OCI-LY1 (cell line): Measurements from ENCODE around the gene HGD.

Experiments
- H2AFZ ChIP-seq: fragments of 200-600 bp; sonication (generic), shearing (Covaris generic); 2 replicates; pipeline ENCODE4 v1.6.0; 2014; ENCODE audit warnings: antibody characterized with exemption, mild to moderate bottlenecking, low read length
- H3F3A ChIP-seq: fragments of 200-600 bp; sonication (generic), shearing (Covaris generic); 2 replicates; pipeline ENCODE4 v1.6.0; 2014; ENCODE audit warnings: mild to moderate bottlenecking, antibody characterized with exemption, low read length, moderate library complexity; ENCODE audit not compliant: insufficient read depth
- H3K27ac ChIP-seq: fragments of 200-600 bp; sonication (generic); 2 replicates; pipeline ENCODE4 v1.5.1; 2014; ENCODE audit warnings: low read length, mixed run types, mild to moderate bottlenecking, low read depth; ENCODE audit not compliant: poor library complexity, severe bottlenecking
- H3K27me3 ChIP-seq: fragments of 200-600 bp; sonication (generic); 2 replicates; pipeline ENCODE4 v1.6.0; 2014; ENCODE audit warnings: antibody characterized with exemption, mild to moderate bottlenecking, low read length, moderate library complexity; ENCODE audit not compliant: insufficient read depth
- H3K36me3 ChIP-seq: fragments of 200-600 bp; sonication (generic); 2 replicates; pipeline ENCODE4 v1.6.1; 2014; ENCODE audit warnings: mild to moderate bottlenecking, antibody characterized with exemption, low read length, moderate library complexity, mixed read lengths; ENCODE audit not compliant: insufficient read depth
- H3K4me1 ChIP-seq: fragments of 200-600 bp; sonication (generic); 2 replicates; pipeline ENCODE4 v1.5.1; 2014; ENCODE audit warnings: mild to moderate bottlenecking, low read length, moderate library complexity; ENCODE audit not compliant: insufficient read depth, severe bottlenecking
- H3K4me2 ChIP-seq: fragments of 200-600 bp; sonication (generic), shearing (Covaris generic); 2 replicates; pipeline ENCODE4 v1.6.1; 2014; ENCODE audit warnings: low read length
- H3K4me3 ChIP-seq: fragments of 200-600 bp; sonication (generic); 2 replicates; pipeline ENCODE4 v1.5.1; 2014; ENCODE audit warnings: low read length, low read depth, mild to moderate bottlenecking, mixed read lengths; ENCODE audit not compliant: poor library complexity, severe bottlenecking
- H3K79me2 ChIP-seq: fragments of 200-600 bp; shearing (Covaris generic); 2 replicates; pipeline ENCODE4 v1.6.1; 2016; ENCODE audit warnings: mixed run types, low read length, mixed read lengths; ENCODE audit not compliant: insufficient read depth
- H3K9ac ChIP-seq: fragments of 200-600 bp; sonication (generic), shearing (Covaris generic); 2 replicates; pipeline ENCODE4 v1.6.1; 2014; ENCODE audit warnings: mild to moderate bottlenecking, low read length, mixed read lengths
- H3K9me2 ChIP-seq: fragments of 200-600 bp; sonication (generic), shearing (Covaris generic); 2 replicates; pipeline ENCODE4 v1.6.1; 2014; ENCODE audit warnings: low read depth, mild to moderate bottlenecking, low read length, mixed read lengths
- H3K9me3 ChIP-seq: fragments of 200-600 bp; shearing (Covaris generic); 2 replicates; pipeline ENCODE4 v1.6.1; 2014; ENCODE audit warnings: low read length, mixed read lengths
- H4K20me1 ChIP-seq: fragments of 200-600 bp; sonication (generic), shearing (Covaris generic); 2 replicates; pipeline ENCODE4 v1.6.0; 2016; ENCODE audit warnings: mild to moderate bottlenecking, low read length; ENCODE audit not compliant: insufficient read depth
- EZH2 ChIP-seq: fragments of 200-600 bp; sonication (generic), shearing (Covaris generic); IDR thresholded peaks from 2 replicates; pipeline ENCODE4 v1.8.0; 2017; ENCODE audit warnings: borderline replicate concordance, mixed run types, mild to moderate bottlenecking, antibody characterized with exemption, low read length, moderate library complexity, mixed read lengths
- TF ChIP-seq, protein P1 (sequence below): fragments of 200-600 bp; sonication (generic), shearing (Covaris generic); IDR thresholded peaks from 2 replicates; pipeline ENCODE4 v1.5.1; 2017; ENCODE audit warnings: mild to moderate bottlenecking, antibody characterized with exemption, low read length, moderate library complexity, mixed read lengths

The HGD gene

DNA sequence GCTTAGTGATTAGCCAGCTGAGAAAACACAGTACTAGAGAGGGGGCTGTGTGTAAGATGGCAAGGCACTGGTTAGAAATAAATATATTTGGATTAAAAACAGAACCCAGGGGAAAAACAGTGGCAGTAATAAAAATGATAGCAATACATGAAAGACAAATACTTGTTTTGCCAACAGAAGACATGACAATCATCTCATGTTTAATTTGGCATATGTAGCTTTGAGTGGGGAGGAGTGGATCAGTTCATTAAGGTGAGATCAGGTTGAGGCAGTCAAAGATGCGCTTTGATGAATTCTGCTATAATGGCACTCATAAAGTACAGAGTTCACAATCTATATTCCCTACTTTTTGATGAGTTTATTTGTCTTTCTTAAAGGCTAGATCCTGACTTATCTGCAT lies 3.4 kb upstream of the HGD start:
- TF ChIP-seq, protein P1, sequence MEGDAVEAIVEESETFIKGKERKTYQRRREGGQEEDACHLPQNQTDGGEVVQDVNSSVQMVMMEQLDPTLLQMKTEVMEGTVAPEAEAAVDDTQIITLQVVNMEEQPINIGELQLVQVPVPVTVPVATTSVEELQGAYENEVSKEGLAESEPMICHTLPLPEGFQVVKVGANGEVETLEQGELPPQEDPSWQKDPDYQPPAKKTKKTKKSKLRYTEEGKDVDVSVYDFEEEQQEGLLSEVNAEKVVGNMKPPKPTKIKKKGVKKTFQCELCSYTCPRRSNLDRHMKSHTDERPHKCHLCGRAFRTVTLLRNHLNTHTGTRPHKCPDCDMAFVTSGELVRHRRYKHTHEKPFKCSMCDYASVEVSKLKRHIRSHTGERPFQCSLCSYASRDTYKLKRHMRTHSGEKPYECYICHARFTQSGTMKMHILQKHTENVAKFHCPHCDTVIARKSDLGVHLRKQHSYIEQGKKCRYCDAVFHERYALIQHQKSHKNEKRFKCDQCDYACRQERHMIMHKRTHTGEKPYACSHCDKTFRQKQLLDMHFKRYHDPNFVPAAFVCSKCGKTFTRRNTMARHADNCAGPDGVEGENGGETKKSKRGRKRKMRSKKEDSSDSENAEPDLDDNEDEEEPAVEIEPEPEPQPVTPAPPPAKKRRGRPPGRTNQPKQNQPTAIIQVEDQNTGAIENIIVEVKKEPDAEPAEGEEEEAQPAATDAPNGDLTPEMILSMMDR, result no peak
- TF ChIP-seq EZH2, result no peak
- H3K27me3 ChIP-seq, result no peaks in the 10 kb centered on the region
- H3K9me3 ChIP-seq, result no peaks in the 10 kb centered on the region
- no peak overlapping the region for H3K9ac ChIP-seq
- no peak overlapping the region for H2AFZ ChIP-seq
- no peaks in the 10 kb centered on the region for H3F3A ChIP-seq
- no peak overlapping the region for H3K27ac ChIP-seq
- no peak overlapping the region for H3K4me2 ChIP-seq
- H4K20me1 ChIP-seq, result no peaks in the 10 kb centered on the region
- H3K79me2 ChIP-seq, result no peaks in the 10 kb centered on the region
- H3K4me3 ChIP-seq, result no peak overlapping the region
- H3K36me3 ChIP-seq, result no peaks in the 10 kb centered on the region
- H3K4me1 ChIP-seq, result peaks cover 11% of the 10 kb centered on the region
- H3K9me2 ChIP-seq, result no peaks in the 10 kb centered on the region

DNA sequence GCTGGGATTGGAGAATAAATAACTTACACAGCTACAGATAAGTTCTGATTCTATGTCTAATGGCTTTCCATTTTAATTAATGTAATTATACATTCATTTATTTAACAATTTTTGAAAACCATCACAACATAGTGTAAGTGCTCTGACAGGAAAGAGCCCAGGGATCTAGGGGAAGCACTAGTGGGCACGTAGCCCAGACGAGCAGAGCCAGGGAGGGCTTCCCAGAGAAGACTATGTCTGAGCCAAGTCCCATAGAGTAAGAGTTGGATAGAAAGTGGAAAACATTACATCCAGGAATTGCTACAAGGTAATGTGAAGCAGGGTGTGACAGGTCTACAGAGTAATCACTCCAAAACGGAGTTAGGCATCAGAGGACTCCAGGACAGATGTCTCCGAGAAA lies 2.9 kb upstream of the HGD start:
- Histone ChIP-seq H3K27me3 (no peaks in the 10 kb centered on the region), H3K27ac (no peak overlapping the region), H3F3A (no peaks in the 10 kb centered on the region), H3K4me2 (no peak overlapping the region), H3K4me3 (no peak overlapping the region), H2AFZ (no peak overlapping the region), H3K9me3 (no peaks in the 10 kb centered on the region), H3K4me1 (peaks cover 11% of the 10 kb centered on the region), H3K9me2 (no peaks in the 10 kb centered on the region), H3K9ac (no peak overlapping the region), H4K20me1 (no peaks in the 10 kb centered on the region), H3K79me2 (no peaks in the 10 kb centered on the region), H3K36me3 (no peaks in the 10 kb centered on the region)
- TF ChIP-seq EZH2, result no peak
- TF ChIP-seq, protein P1, result no peak

DNA sequence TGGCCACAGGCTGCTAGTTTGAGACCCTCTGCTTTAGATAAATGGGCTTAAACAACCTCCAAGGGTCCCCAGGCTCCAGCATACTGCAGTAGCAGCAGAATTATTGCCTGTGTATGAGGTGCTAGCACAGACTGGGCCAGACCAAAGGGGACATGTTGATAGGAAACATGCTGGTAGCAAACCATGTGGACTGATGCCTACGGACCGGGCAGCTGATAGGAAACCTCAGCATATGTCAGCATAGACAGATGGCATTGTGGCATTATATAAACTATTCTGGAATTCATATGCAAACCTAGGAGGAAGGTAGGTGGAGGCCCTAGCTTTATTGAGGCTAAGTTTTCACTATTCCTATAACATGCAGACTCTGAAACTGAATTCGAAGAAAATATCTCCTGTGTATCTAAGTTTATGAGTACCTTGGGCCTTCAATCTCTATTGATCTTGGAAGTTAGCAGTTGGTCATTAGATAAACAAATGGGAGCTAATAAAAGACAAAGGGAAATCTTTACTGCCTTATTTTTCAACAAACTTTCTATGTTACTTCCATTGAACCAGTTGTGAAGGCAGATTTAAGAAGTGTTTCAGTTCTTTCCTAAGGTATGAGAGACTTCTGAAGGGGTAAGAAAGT lies 1.7 kb upstream of the HGD start:
- TF ChIP-seq, protein P1, result no peak
- no peak for TF ChIP-seq EZH2
- peaks cover 19% of the 10 kb centered on the region for H3K4me1 ChIP-seq
- H3K27ac ChIP-seq, result no peak overlapping the region
- no peak overlapping the region for H3K4me2 ChIP-seq
- H3K9me2 ChIP-seq, result no peaks in the 10 kb centered on the region
- no peaks in the 10 kb centered on the region for H4K20me1 ChIP-seq
- no peaks in the 10 kb centered on the region for H3K27me3 ChIP-seq
- H3K36me3 ChIP-seq, result no peaks in the 10 kb centered on the region
- no peak overlapping the region for H3K9ac ChIP-seq
- no peak overlapping the region for H2AFZ ChIP-seq
- no peak overlapping the region for H3K4me3 ChIP-seq
- H3K79me2 ChIP-seq, result no peaks in the 10 kb centered on the region
- H3F3A ChIP-seq, result no peaks in the 10 kb centered on the region
- no peaks in the 10 kb centered on the region for H3K9me3 ChIP-seq
